HepG2 (cell line): ENCODE data around the gene RAB3B. TPM values are rescaled to one million over a fixed set of nuclear protein-coding genes. Genes with fewer than 3 reads are reported as not detected.

Source experiments
- polyA plus RNA-seq, 8 experiments: library from polyadenylated mRNA; depleted of rRNA in 3 of 8; stranded (reverse) in 7 of 8; unstranded in 1 of 8; fragments of >200 nt; fragmentation: Illumina TruSeq in 4 of 8; extraction: Trizol in 4 of 8; gene quantifications; 2 replicates each; pipeline versions ENCODE4 v1.2.1 to v1.2.3, GENCODE V29; 2011 to 2016; ENCODE audit warnings: low read depth in 4 of 8, missing spikeins in 1 of 8, mixed read lengths in 1 of 8; ENCODE audit not compliant: insufficient read depth in 1 of 8
- small RNA-seq, 3 experiments: library from RNA; depleted of rRNA; stranded (forward); fragments of <200 nt; gene quantifications; one replicate each; pipeline ENCODE3, GENCODE V24; 2012; ENCODE audit warnings: low read depth in 2 of 3, low replicate concordance in 1 of 3; ENCODE audit not compliant: insufficient read length in 3 of 3, insufficient read depth in 2 of 3
- total RNA-seq, 5 experiments: library from RNA; depleted of rRNA; stranded (reverse); fragments of >200 nt; fragmentation: Illumina TruSeq; extraction: Trizol; gene quantifications; 2 replicates each; pipeline ENCODE4 v1.2.3, GENCODE V29; 2016; ENCODE audit warnings: low read depth in 1 of 5

Gene RAB3B
- total and polyA plus RNA-seq, 2 of the 13 experiments (the other 11 are each of a cell fraction or from before 2014, with no cell fraction given), result 1.0 to 1.2 TPM

Small RNAs within 50 kb of the gene (small RNA-seq; reads per million reads assigned to genes)
- gene RN7SL290P (0 reads per million in 3 experiments), gene RNA5SP48 (0 reads per million in 3 experiments)

Other genes starting within 250 kb of the RAB3B start
- 57.6 and 101 TPM in 2 replicates for gene NRDC, start 112.0 kb downstream of the RAB3B start, total RNA-seq (2016; rRNA removed; fragmentation: Illumina TruSeq; extraction: Trizol)
- gene NRDC, start 112.0 kb downstream of the RAB3B start, polyA plus RNA-seq (2011; rRNA removed), result 64.9 and 68.6 TPM in 2 replicates
- 10.2 and 11.8 TPM in 2 replicates for gene KTI12, start 43.1 kb upstream of the RAB3B start, total RNA-seq (2016; rRNA removed; fragmentation: Illumina TruSeq; extraction: Trizol)
- gene KTI12, start 43.1 kb upstream of the RAB3B start, polyA plus RNA-seq (2011; rRNA removed), result 7.0 and 7.4 TPM in 2 replicates
- 41.7 and 67.2 TPM in 2 replicates for gene TXNDC12, start 64.5 kb upstream of the RAB3B start, total RNA-seq (2016; rRNA removed; fragmentation: Illumina TruSeq; extraction: Trizol)
- gene TXNDC12, start 64.5 kb upstream of the RAB3B start, polyA plus RNA-seq (2011; rRNA removed), result 55.9 and 65.6 TPM in 2 replicates
- gene BTF3L4, start 65.6 kb upstream of the RAB3B start, total RNA-seq (2016; rRNA removed; fragmentation: Illumina TruSeq; extraction: Trizol), result 74.3 and 112 TPM in 2 replicates
- gene BTF3L4, start 65.6 kb upstream of the RAB3B start, polyA plus RNA-seq (2011; rRNA removed), result 45.0 and 59.0 TPM in 2 replicates
- 19.8 and 26.5 TPM in 2 replicates for gene ZFYVE9, start 151.4 kb upstream of the RAB3B start, total RNA-seq (2016; rRNA removed; fragmentation: Illumina TruSeq; extraction: Trizol)
- gene ZFYVE9, start 151.4 kb upstream of the RAB3B start, polyA plus RNA-seq (2011; rRNA removed), result 8.8 and 9.2 TPM in 2 replicates